C4-2B (cell line): Measurements from ENCODE around the gene GIT1.

ENCODE experiments used
- ZFX ChIP-seq: fragments of 450-650 bp; IDR thresholded peaks from 2 replicates; pipeline ENCODE4 v1.6.1; 2017
- TF ChIP-seq, protein P1 (sequence below): fragments of 450-650 bp; conservative IDR thresholded peaks from 2 replicates; pipeline ENCODE4 v1.5.1; 2017; ENCODE audit warnings: mild to moderate bottlenecking

GRCh38 chr17:29557085-29557738 is 32.2 kb downstream of the GIT1 start:
- TF ChIP-seq, protein P1, sequence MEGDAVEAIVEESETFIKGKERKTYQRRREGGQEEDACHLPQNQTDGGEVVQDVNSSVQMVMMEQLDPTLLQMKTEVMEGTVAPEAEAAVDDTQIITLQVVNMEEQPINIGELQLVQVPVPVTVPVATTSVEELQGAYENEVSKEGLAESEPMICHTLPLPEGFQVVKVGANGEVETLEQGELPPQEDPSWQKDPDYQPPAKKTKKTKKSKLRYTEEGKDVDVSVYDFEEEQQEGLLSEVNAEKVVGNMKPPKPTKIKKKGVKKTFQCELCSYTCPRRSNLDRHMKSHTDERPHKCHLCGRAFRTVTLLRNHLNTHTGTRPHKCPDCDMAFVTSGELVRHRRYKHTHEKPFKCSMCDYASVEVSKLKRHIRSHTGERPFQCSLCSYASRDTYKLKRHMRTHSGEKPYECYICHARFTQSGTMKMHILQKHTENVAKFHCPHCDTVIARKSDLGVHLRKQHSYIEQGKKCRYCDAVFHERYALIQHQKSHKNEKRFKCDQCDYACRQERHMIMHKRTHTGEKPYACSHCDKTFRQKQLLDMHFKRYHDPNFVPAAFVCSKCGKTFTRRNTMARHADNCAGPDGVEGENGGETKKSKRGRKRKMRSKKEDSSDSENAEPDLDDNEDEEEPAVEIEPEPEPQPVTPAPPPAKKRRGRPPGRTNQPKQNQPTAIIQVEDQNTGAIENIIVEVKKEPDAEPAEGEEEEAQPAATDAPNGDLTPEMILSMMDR: no peak
- TF ChIP-seq ZFX: no peak
